SIG-M5 treated with dmso at 0.1 percent for 504 hours (cell line): ENCODE data around the gene HOXB7.

Source experiments
- DNase-seq: peaks from one replicate; lab custom pipeline; 2025; ENCODE audit not compliant: unreplicated experiment; lab: John Stamatoyannopoulos, UW

Gene HOXB7

DNA sequence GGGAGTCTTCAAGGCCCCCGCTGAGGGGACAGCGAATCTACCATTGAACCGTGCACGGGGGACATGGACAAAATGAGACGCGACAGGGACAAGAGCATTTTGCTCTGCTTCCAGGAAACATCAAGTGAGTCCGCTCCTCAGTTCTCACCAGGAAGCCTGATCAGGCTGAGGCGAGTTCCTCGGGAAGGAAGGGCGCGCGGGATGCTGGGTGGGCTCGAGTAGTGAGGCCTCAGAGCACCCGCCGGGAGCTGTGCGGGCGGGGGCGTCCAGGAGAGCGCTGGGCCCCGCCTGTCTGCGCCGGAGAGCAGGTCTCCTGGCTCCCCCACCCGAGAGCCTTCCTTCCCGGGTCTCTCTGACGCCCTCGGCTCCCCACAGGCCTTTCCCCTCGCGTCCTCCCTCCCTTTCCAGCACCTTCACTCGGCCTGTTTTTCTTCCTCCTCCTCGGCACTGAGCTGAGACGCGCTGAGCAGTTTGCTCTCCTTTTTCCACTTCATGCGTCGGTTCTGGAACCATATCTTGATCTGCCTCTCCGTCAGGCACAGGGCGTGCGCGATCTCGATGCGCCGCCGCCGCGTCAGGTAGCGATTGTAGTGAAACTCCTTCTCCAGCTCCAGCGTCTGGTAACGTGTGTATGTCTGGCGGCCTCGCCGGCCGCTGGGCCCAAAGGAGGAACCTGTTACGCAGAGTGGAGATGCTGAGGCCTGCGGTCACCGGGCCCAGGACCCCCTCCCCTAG is 14.7 kb downstream of the HOXB7 start:
- DNase-seq: no peak

DNA sequence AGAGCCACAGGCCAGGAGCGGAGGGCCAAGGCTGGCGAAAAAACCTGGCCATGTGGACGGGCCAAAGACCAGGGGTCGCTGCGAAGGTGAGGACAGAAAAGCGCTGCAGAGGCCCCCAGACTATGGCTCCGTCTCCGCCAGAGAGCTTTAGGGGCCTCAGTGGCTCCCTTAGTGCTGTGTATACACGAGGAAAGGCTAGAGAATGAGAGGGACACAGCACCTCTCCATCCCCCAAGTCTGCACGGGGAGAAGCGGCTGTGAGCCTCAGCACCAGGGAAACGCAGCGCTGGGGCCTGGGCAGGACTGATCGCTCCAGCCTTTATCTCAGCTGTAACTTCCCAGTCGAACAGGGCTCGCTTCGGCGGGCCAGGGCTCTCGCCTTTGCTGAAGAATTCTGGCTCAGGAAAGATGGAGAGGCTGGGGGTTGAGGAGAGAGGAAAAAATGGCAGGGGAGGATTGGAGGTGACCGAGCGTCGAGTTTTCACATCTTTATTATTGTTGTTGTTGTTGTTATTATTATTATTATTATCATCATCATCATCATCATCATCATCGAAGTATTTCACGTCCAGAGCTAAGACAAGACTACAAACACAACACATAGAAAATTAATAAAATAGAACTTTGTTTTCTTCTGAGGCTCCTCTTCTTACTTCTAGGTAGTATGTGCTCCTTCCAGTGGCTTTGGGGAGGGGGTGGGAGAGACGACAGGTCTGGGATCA is 15.4 kb downstream of the HOXB7 start:
- DNase-seq: no peak

DNA sequence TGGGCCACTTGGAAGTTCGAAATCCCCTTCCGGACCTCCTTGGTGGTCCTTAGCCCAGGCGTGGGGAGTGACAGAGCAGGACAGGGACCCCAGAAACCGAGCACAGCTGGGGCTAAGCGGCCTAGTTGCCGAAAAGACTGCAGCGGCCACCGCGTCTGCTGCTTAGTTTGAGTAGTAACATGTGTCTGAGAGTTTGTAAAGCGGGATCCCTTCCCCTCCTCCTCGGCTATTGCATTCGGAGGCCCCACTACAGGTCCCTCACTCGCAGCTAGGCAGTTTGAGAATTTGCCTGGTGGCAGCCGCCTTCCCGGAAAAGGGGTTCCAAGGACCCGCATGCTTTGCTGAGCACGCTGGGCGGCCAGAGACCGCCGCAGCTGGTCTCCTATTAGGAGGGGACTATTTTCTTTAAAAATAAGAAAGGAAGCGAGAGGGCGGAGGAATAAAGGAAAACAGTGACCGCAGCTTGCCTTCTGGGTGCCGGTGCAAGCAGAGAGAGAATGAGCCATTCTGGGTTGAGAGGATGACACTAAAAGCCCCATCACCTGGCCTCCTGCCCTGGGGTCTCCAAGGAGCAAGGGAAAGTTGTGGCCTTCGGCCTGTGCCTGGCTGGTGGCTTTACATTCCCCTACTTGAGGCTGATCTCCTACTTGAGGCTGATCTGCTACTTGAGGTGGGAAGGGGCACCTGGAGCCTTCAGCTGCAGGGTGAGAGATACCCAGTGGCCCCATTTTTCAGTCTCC is 16.1 kb downstream of the HOXB7 start:
- DNase-seq: no peak

DNA sequence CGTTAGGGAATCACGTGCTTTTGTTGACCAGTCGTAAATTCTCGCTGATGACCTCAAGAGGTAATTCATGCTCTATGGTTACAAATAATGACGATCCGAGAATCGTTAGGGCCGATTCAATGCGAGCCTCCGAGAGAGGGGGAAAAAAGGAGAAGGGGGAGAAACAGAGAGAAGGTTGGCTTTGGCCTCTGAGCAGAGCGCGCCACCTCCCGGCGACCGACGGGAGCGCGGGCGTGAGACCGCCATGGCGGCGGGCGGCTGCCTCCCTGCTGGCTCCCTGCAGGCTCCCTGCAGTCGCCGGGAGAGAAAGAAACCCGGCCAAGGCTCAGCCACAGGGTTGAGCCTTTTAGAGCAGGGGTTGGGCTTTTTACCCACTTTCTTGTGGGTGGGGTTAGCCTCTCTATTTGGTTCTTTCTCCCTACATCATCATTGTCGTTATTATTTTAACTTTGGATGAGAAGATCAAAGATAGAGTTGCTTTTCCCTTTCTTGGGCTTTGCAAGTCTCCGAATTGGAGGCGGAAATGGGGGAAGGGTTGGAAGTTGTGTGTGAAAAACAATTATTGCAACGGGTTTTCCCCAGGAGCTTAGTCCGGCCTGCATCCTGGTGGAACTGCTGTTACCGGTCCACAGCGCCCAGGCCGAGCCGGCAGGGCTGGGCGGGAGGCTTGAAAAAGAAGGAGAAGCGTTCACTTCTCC is 16.8 kb downstream of the HOXB7 start:
- peak; percentile 78 for DNase-seq

DNA sequence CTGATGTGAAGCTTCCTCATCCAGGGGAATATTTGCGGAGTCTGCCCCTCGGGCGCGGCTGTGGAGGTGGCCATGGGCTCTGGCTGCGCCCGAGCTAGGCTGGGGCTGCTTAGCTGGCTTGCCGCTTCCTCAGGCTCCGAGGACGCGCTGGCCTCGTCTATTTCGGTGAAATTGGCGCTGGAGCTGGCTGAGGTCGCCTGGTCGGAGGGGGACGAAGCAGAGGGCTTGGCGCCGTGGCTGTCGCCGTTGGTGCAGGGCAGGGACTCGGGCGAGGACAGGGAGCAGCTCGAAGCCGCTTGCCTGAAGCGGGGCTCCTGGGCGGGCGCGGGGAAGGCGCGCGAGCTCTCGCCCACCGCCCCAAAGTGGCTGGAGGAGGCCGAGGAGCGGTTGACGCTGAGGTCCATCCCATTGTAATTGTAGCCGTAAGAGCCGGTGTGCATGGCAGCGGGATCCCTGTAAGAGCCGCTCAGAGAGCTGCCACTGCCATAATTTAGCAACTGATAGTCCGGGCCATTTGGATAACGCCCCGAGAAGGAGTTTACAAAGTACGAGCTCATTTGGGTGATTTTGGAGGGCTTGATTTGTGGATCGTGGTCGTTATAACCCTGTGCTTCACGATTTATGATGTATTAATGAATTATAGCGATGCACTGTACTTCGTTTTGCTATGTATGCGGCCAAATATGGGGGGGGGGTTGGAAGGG is 17.5 kb downstream of the HOXB7 start, which contains the start of gene HOXB5:
HOXB5 (minus strand) TSS at position 654 of the 704 bp plus-strand sequence; CDS start at position 557, 97 bp downstream.
- DNase-seq: no peak

DNA sequence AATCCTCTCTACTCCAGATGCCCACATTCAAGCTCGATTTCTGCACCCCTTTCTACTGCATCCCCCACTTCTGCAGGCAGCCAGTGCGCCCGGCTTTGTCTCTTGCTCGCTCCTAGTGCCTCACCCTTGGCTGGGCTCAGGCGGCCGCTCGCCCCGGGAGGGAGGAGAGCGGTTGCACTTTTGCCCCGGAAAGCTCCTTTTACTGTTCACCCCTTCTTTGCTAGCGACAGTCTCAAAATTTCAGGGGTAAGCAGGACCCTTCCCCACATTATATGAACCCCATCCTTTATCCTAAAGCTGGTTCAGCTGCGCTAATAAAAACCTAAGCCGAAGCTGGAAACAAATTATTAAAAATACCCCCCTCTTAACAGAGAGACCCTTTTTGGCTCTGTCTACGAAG is 18.2 kb downstream of the HOXB7 start:
- no peak for DNase-seq

DNA sequence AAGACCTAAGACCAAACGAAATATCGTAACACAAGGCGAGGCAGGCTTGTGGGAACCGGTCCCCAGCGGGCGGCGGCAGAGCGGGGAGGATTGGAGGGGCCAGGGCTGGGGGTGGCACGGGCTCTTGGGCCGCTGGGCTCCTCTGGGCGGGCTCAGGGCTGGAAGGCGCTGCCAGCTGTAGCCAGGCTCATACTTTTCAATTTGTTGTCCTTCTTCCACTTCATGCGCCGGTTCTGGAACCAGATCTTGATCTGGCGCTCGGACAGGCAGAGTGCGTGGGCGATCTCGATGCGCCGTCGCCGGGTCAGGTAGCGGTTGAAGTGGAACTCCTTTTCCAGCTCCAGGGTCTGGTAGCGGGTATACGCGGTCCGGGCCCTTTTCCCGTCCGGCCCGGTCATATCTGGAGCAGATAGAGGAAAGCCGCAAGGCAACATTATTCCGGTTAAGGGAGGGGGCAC is 18.7 kb downstream of the HOXB7 start:
- no peak for DNase-seq

DNA sequence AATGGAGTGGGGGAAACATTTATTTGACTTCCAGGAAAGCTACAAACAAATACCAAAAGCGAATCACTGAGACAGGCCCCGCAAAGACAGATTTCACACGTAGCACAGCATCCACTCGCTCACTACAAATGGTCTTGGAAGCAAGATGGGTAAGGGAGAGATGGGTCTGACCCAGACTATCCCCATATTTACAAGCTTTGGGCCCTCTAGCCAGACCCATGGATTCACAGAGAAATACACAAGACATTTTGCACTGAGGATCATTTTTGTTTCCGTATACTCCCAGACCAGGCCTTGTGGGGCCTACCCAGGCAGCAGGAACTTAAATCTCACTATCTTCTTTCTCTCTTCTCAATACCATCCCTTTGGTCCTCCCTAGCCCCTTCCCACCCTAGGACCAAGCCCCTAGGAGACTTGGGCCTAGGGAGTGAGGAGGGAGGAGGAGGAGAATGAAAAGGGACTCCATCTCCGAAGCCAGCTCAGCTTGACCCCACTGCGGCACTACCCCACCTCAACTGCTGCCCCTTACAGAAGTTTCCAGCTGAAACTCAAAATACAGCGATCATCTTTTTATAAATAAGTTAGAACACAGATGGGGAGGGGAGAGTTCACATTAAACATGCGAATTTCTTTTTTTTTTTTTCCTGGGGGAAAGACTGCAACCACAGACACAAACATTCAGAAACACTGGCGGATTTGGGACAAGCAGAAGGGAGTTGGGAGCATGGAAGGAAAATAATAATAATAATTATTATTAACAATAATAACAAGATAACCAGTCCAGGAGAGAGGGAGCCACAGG is 19.4 kb downstream of the HOXB7 start:
- DNase-seq: no peak

DNA sequence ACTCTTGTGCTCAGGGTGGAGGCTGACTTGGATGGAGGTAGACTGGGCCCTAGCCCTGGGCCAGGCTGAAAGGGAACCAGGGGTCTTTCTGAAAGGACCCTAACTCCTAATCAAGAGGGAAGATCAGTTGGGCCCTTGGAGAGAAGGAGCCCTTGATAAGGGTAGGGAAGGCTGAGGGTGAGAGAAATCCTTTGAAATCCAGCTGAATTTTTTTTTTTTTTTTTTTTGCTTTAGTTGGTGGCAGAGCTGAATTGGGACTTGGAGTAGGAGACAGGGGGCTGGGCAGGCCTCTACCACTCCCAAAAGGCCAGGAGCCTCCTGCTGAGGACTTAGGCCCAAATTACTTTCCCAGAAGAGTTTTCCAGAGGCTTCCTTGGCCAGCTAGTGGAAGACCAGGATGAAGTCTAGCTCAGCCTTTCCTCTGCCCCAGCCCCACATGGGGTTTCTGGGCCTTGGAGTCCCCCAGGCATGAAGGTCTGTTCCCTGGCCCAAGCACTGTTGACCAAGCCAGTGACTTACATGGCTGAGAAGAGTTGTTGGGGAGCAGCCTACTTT is 20.1 kb downstream of the HOXB7 start:
- DNase-seq: no peak

DNA sequence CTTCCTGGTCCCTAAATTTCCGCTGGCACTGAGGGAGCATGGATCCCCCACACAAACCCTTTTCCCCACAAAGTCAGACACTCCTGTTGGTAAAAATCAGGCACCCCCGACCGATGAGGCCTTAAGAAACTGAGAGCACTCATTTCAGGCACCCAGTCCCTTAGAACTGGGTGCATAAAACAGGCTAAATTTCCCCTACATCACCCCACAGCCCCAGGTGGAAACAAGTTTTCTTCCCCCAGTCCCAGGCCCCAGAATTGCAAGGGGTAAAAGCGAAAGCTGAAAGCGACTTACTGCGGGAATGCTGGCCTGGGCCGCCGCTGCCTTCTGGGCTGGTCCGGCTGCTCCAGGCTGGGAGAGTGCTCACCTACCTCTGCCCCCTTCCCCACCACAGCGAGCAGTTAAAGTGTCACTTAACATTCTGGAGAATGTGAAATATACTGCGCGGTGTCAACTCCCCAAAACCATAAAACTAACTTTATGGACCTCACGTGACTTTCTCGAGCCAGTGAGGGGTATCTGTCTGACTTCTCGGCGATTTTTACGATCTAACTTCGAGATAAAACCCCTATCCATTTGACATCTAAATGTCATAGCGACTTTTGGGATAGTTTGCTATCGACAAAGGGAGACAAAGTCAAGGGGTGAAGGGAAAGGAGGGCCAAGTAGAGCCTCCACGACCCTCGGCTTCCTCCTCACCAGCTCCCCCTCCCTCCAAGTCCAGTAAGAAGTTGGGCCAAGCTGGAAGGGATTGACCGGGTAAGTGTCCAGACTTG is 20.8 kb downstream of the HOXB7 start, which contains the start of gene HOXB3:
HOXB3 (minus strand) TSS at position 411 of the 776 bp plus-strand sequence. CDS start 37,767 bp downstream, outside the sequence.
- no peak for DNase-seq

DNA sequence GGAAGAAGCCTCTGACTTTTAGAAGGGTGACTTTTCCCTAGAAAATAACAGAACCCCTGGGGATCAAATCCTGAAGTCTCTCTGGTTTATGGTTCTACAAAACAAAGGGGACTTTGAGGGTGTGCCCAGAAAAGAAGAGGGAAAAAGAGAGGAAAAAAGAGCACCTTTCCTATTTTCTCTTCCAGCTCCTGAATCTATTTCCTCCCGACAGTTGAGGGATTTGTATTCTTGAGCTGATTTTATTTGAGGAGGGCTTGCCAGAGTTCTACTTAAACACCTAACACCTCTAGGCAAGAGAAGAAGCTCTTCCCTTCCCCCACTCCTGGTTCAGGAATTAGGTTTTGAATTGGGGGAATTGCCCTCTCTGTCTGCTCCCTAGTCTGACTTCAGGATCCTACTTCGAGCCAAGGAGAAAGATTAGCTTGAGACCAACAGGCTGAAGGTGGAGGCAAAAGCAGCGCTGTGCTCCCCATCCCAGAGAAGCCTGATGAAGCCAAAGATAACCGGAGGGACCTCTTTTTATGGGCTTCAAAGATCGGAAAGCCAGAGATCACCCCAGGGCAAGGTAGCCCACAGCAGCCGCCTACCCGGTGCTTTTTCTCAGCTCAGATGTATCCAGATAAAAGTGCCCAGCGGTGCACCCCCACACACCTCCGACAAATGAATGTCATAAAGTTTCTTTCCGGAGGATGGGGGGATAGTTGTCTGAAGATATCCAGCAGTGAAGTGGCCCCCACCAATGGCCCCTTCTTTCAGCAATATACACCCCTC is 21.6 kb downstream of the HOXB7 start:
- no peak for DNase-seq

DNA sequence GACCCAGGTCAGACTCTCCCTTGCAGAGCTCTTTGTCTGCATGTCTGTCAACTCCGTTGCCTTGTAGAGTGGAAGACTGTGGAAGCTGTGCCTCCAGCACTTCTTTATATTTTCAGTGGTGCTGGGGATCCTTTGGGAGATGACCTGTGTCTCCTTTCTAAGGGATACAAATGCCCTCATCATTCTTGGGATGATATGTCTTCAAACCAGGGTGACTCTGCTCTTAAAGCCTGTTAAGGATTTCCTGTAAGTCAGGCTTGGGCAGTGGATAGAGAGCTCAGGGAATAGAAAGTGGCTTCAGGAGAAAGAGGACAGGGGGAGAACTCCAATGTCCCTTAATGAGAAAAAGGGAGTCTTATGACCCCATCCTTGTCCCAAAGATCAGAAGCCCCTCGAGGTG is 22.3 kb downstream of the HOXB7 start:
- no peak for DNase-seq

DNA sequence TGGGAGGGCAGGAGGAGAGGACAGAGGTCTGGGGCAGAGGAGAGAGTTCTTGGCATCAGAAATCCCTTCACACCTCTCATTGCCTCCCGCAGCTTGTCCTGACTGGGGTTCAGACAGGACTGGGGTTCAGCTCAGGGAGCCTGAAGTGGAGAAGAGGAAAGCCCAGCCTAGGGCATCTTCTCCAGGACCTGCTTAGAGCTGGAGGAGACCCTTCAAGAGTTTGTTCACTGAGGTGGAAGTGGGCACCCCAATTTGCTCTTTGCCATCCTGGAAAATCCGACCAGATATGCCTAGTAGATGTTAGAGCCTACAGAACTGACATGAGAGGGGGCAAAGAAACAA is 22.8 kb downstream of the HOXB7 start:
- DNase-seq: no peak

DNA sequence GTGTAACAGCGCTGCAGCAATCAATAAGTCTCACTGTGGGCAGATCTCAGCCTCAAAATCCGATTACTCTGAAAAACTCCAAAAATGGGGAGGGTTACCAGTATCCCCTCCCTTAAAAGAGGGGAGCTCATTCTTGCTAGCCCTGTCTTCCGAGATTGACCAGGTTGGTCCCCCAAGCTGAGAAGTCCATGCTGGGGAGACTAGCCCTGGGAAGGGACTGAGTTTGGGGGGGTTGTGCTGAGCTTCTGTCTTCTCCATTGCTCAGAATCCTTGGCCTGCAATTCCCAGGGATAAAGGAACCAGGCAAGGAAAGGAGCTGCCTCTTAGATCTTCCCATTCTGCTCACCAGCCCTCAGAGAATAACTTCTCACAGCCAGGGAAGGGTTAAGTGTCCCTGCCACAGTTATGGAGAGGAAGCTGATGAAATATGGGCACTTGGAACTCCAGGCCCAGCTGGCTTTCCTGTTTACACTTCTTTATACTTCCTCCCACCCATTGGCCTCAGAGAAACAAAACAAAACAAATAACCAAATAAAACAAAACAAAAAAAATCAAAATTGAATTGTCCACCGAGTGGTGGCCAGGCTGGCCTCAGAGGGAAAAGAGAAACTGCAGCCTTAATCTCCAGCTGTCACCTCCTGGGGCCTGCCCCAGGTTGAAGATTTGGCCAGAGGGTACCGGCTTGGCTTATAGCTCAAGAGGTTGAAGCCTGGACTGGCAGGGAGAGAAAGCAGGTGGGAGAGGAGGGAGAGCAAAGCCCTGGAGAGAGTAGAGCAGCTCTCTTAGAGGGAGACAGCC is 23.3 kb downstream of the HOXB7 start:
- DNase-seq: no peak

DNA sequence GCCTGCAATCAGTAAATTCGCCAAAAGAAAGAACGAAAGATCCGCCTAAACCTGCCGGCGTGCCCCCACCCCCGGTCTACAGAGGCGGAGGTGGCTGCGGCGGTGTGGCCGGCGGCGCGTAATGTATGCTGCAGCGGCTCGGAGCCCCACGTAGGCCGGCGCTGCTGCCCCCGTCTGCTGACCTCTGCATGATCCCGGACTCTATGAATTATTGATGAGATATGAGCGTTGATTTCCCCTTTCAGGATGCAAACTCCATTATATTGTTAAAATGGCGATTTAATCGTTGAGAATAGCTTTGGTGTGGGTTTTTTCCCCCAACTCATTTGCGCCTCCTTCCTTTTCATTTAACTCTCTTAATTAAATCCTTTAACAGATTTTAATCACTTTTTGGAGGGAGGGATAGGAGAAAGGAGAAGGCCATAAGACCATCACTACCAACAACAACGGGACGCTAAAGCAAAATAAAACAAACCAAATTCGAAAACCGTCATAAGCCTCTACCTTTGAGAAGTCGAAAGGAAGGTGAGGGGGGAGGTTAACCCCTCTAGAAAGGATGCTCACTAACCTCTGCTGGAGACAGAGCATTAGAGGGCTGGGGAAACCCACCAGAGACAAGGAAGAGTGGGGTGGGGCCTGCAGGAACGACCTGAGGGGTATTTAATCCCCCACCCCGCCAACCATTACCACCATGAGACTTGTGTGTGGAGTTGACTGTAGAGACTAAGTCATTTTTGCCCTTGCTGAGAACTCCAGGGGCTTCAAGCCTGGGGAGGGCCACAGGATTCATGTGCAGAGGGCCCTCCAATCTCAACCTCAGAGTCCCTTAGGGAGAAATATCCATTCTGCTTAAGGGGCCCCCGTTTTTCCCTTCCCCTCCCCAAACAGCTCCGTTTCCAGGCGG is 24.2 kb downstream of the HOXB7 start:
- no peak for DNase-seq

DNA sequence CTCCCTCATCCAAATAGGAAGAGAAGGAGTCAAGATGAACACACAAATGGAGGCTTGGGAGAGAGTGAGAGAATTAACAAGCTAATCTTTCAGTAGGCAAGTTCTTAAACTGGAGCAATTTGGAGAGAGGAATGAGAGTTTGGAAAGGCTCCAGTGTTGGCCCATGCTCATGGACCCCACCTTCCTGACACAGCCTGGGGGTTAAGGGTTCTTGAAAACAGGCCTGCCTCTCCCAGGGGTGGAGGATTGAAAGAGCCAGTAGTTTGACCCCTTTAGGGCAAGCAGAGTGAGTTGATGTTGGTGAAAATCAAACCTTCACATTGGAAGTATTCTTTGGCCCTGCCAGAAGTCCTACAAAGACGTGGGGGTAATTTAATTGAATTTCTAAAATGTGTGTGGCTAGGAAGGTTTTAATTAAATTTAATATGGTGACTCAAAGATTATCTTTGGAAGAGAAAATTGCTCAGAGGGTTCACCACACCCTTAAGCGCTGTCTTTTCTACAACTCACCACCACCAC is 26.5 kb downstream of the HOXB7 start:
- no peak for DNase-seq
